Measurements from ENCODE around the gene NR1D1.

Gene NR1D1

GRCh38 chr17:40072735-40073346 is 27.5 kb downstream of the NR1D1 start:
- Histone ChIP-seq H3K79me2 (ENCODE audit: insufficient read depth, low read length) (no peaks in the 10 kb centered on the region), H3K9ac (ENCODE audit: low read length) (no peak overlapping the region), H3K27me3 (ENCODE audit: insufficient read depth, low read length) (no peaks in the 10 kb centered on the region), H4K20me1 (ENCODE audit: insufficient read depth, low read length) (no peaks in the 10 kb centered on the region), H2AFZ (ENCODE audit: low read length) (no peak overlapping the region), H3K4me1 (ENCODE audit: insufficient read depth, low read length, severe bottlenecking) (peaks cover 49% of the 10 kb centered on the region), H3K9me3 (ENCODE audit: low read length) (no peaks in the 10 kb centered on the region), H3F3A (ENCODE audit: insufficient read depth, low read length) (no peaks in the 10 kb centered on the region), H3K9me2 (ENCODE audit: low read depth, low read length) (no peaks in the 10 kb centered on the region), H3K27ac (ENCODE audit: low read depth, low read length, poor library complexity, severe bottlenecking) (no peak overlapping the region), H3K36me3 (ENCODE audit: insufficient read depth, low read length) (no peaks in the 10 kb centered on the region; the same call in 1 of the 2 replicates), H3K4me3 (ENCODE audit: low read depth, low read length, poor library complexity, severe bottlenecking) (no peak overlapping the region), H3K4me2 (ENCODE audit: low read length) (no peak overlapping the region)
- TF ChIP-seq EZH2 (IDR thresholded peaks at IDR 0.05; ENCODE audit: borderline replicate concordance, low read length) (no peak), CTCF (IDR thresholded peaks at IDR 0.05; ENCODE audit: low read length) (no peak)

GRCh38 chr17:40072040-40072734 is 28.2 kb downstream of the NR1D1 start:
- no peaks in the 10 kb centered on the region for H3F3A ChIP-seq (ENCODE audit: insufficient read depth, low read length)
- no peak overlapping the region for H3K4me3 ChIP-seq (ENCODE audit: low read depth, low read length, poor library complexity, severe bottlenecking)
- no peaks in the 10 kb centered on the region for H4K20me1 ChIP-seq (ENCODE audit: insufficient read depth, low read length)
- no peak overlapping the region for H2AFZ ChIP-seq (ENCODE audit: low read length)
- no peak for TF ChIP-seq EZH2 (IDR thresholded peaks at IDR 0.05; ENCODE audit: borderline replicate concordance, low read length)
- no peak for TF ChIP-seq CTCF (IDR thresholded peaks at IDR 0.05; ENCODE audit: low read length)
- H3K4me1 ChIP-seq (ENCODE audit: insufficient read depth, low read length, severe bottlenecking) = peaks cover 49% of the 10 kb centered on the region
- no peaks in the 10 kb centered on the region for H3K36me3 ChIP-seq (ENCODE audit: insufficient read depth, low read length)
- H3K27me3 ChIP-seq (ENCODE audit: insufficient read depth, low read length) = no peaks in the 10 kb centered on the region
- no peak overlapping the region for H3K9ac ChIP-seq (ENCODE audit: low read length)
- H3K9me3 ChIP-seq (ENCODE audit: low read length) = no peaks in the 10 kb centered on the region
- no peaks in the 10 kb centered on the region for H3K79me2 ChIP-seq (ENCODE audit: insufficient read depth, low read length)
- no peak overlapping the region for H3K4me2 ChIP-seq (ENCODE audit: low read length)
- H3K9me2 ChIP-seq (ENCODE audit: low read depth, low read length) = no peaks in the 10 kb centered on the region
- H3K27ac ChIP-seq (ENCODE audit: low read depth, low read length, poor library complexity, severe bottlenecking) = no peak overlapping the region

- no peaks in the 10 kb centered on the region for H3F3A ChIP-seq (ENCODE audit: insufficient read depth, low read length)
- H2AFZ ChIP-seq (ENCODE audit: low read length) = no peak overlapping the region
- H3K27me3 ChIP-seq (ENCODE audit: insufficient read depth, low read length) = no peaks in the 10 kb centered on the region
- H4K20me1 ChIP-seq (ENCODE audit: insufficient read depth, low read length) = no peaks in the 10 kb centered on the region
- TF ChIP-seq CTCF (IDR thresholded peaks at IDR 0.05; ENCODE audit: low read length) (no peak), EZH2 (IDR thresholded peaks at IDR 0.05; ENCODE audit: borderline replicate concordance, low read length) (no peak)
- H3K4me2 ChIP-seq (ENCODE audit: low read length) = no peak overlapping the region
- no peaks in the 10 kb centered on the region for H3K9me2 ChIP-seq (ENCODE audit: low read depth, low read length)
- H3K9me3 ChIP-seq (ENCODE audit: low read length) = no peaks in the 10 kb centered on the region
- no peaks in the 10 kb centered on the region for H3K36me3 ChIP-seq (ENCODE audit: insufficient read depth, low read length)
- H3K4me1 ChIP-seq (ENCODE audit: insufficient read depth, low read length, severe bottlenecking) = peaks cover 49% of the 10 kb centered on the region
- no peaks in the 10 kb centered on the region for H3K79me2 ChIP-seq (ENCODE audit: insufficient read depth, low read length)
- H3K27ac ChIP-seq (ENCODE audit: low read depth, low read length, poor library complexity, severe bottlenecking) = no peak overlapping the region
- H3K9ac ChIP-seq (ENCODE audit: low read length) = no peak overlapping the region
- no peak overlapping the region for H3K4me3 ChIP-seq (ENCODE audit: low read depth, low read length, poor library complexity, severe bottlenecking)
Measured at GRCh38 chr17:40071313-40072039, 28.9 kb downstream of the NR1D1 start.

All from OCI-LY1 (cell line).